IPS DF 6.9 (cell line): ENCODE results near the gene SCGB1C2.

Experiments used
- DNase-seq: peaks from one replicate; pipeline ENCODE4 v3.0.0-alpha.2; 2013; ENCODE audit warnings: low read depth, low spot score
- H3K27ac ChIP-seq: one replicate; pipeline ENCODE4 v1.5.1; 2013; ENCODE audit warnings: low read length, control low read depth
- H3K27me3 ChIP-seq: 2 replicates; pipeline ENCODE4 v1.6.1; 2013; ENCODE audit warnings: mild to moderate bottlenecking, low read length; ENCODE audit not compliant: control insufficient read depth, insufficient read depth
- H3K36me3 ChIP-seq: 2 replicates; pipeline ENCODE4 v1.6.1; 2013; ENCODE audit warnings: low read length; ENCODE audit not compliant: control insufficient read depth, insufficient read depth
- H3K4me1 ChIP-seq: 2 replicates; pipeline ENCODE4 v1.6.1; 2013; ENCODE audit warnings: low read length; ENCODE audit not compliant: control insufficient read depth, insufficient read depth
- H3K4me3 ChIP-seq: 2 replicates; pipeline ENCODE4 v1.5.1; 2013; ENCODE audit warnings: mild to moderate bottlenecking, low read length
- H3K9me3 ChIP-seq: 2 replicates; pipeline ENCODE4 v1.6.1; 2013; ENCODE audit warnings: low read length, inconsistent platforms; ENCODE audit not compliant: control insufficient read depth, insufficient read depth
- WGBS: extraction: QIAGEN DNeasy Blood & Tissue Kit; methylation state at CpG from one replicate; pipeline ENCODE4 v1.1.7; 2013; ENCODE audit warnings: mixed read lengths, missing lambda C conversion rate; ENCODE audit not compliant: insufficient read length, insufficient coverage; 5-methylcytosine and 5-hydroxymethylcytosine counted together

SCGB1C2 gene

GRCh38 chr17:149897-150584 is 12.7 kb downstream of the SCGB1C2 start:
- DNase-seq, result no peak
- no peak overlapping the region for H3K4me3 ChIP-seq
- WGBS, result no CpG with 5 or more reads among the region's 9 CpGs

GRCh38 chr17:151004-151403 is 13.6 kb downstream of the SCGB1C2 start:
- Histone ChIP-seq H3K9me3 (no peaks in the 10 kb centered on the region), H3K4me3 (no peak overlapping the region), H3K4me1 (no peaks in the 10 kb centered on the region), H3K27me3 (no peaks in the 10 kb centered on the region), H3K36me3 (no peaks in the 10 kb centered on the region), H3K27ac (no peak overlapping the region)
- DNase-seq, result no peak
- no CpG with 5 or more reads among the region's 2 CpGs for WGBS

More at GRCh38 chr17:149897-150584, 12.7 kb downstream of the SCGB1C2 start:
- H3K9me3 ChIP-seq, result no peaks in the 10 kb centered on the region
- H3K27me3 ChIP-seq, result no peaks in the 10 kb centered on the region
- no peaks in the 10 kb centered on the region for H3K4me1 ChIP-seq
- H3K36me3 ChIP-seq, result no peaks in the 10 kb centered on the region
- H3K27ac ChIP-seq, result no peak overlapping the region

GRCh38 chr17:151886-152859 is 14.8 kb downstream of the SCGB1C2 start:
- Histone ChIP-seq H3K27ac (no peak overlapping the region), H3K4me3 (no peak overlapping the region), H3K9me3 (no peaks in the 10 kb centered on the region), H3K27me3 (no peaks in the 10 kb centered on the region), H3K36me3 (no peaks in the 10 kb centered on the region), H3K4me1 (no peaks in the 10 kb centered on the region)
- DNase-seq, result no peak
- WGBS, result no CpG with 5 or more reads among the region's 26 CpGs

- Histone ChIP-seq H3K36me3 (no peaks in the 10 kb centered on the region), H3K27me3 (no peaks in the 10 kb centered on the region), H3K4me1 (no peaks in the 10 kb centered on the region), H3K27ac (no peak overlapping the region), H3K9me3 (no peaks in the 10 kb centered on the region), H3K4me3 (no peak overlapping the region)
- WGBS, result no CpG with 5 or more reads among the region's 12 CpGs
- DNase-seq, result no peak
These were observed 15.6 kb downstream of the SCGB1C2 start for GRCh38 chr17:152860-153420.

- Histone ChIP-seq H3K27ac (no peak overlapping the region), H3K4me1 (no peaks in the 10 kb centered on the region), H3K9me3 (no peaks in the 10 kb centered on the region), H3K27me3 (no peaks in the 10 kb centered on the region), H3K36me3 (no peaks in the 10 kb centered on the region), H3K4me3 (no peak overlapping the region)
- WGBS, result no CpG with 5 or more reads among the region's 9 CpGs
- no peak for DNase-seq
These were observed 16.5 kb downstream of the SCGB1C2 start for GRCh38 chr17:153851-154250.

GRCh38 chr17:155576-155975 is 18.2 kb downstream of the SCGB1C2 start:
- no peak overlapping the region for H3K27ac ChIP-seq
- no peaks in the 10 kb centered on the region for H3K36me3 ChIP-seq
- no peaks in the 10 kb centered on the region for H3K4me1 ChIP-seq
- no CpG with 5 or more reads among the region's 7 CpGs for WGBS
- no peak for DNase-seq
- H3K9me3 ChIP-seq, result no peaks in the 10 kb centered on the region
- no peaks in the 10 kb centered on the region for H3K27me3 ChIP-seq
- H3K4me3 ChIP-seq, result no peak overlapping the region

GRCh38 chr17:156094-156621 is 18.8 kb downstream of the SCGB1C2 start:
- H3K27me3 ChIP-seq, result no peaks in the 10 kb centered on the region
- H3K36me3 ChIP-seq, result no peaks in the 10 kb centered on the region
- H3K4me3 ChIP-seq, result no peak overlapping the region
- H3K4me1 ChIP-seq, result no peaks in the 10 kb centered on the region
- H3K9me3 ChIP-seq, result no peaks in the 10 kb centered on the region
- no peak overlapping the region for H3K27ac ChIP-seq
- WGBS, result no CpG with 5 or more reads among the region's 28 CpGs
- no peak for DNase-seq

GRCh38 chr17:156946-157345 is 19.6 kb downstream of the SCGB1C2 start:
- Histone ChIP-seq H3K4me1 (no peaks in the 10 kb centered on the region), H3K36me3 (no peaks in the 10 kb centered on the region), H3K27ac (no peak overlapping the region), H3K4me3 (no peak overlapping the region), H3K9me3 (no peaks in the 10 kb centered on the region), H3K27me3 (no peaks in the 10 kb centered on the region)
- no peak for DNase-seq
- WGBS, result no CpG with 5 or more reads among the region's 19 CpGs

GRCh38 chr17:157901-158300 is 20.5 kb downstream of the SCGB1C2 start:
- DNase-seq, result no peak
- no CpG with 5 or more reads among the region's 4 CpGs for WGBS
- H3K9me3 ChIP-seq, result no peaks in the 10 kb centered on the region
- H3K4me3 ChIP-seq, result no peak overlapping the region
- H3K36me3 ChIP-seq, result no peaks in the 10 kb centered on the region
- H3K27ac ChIP-seq, result no peak overlapping the region
- no peaks in the 10 kb centered on the region for H3K4me1 ChIP-seq
- H3K27me3 ChIP-seq, result no peaks in the 10 kb centered on the region

- DNase-seq, result no peak
- Histone ChIP-seq H3K27ac (no peak overlapping the region), H3K36me3 (no peaks in the 10 kb centered on the region), H3K4me1 (no peaks in the 10 kb centered on the region), H3K27me3 (no peaks in the 10 kb centered on the region), H3K4me3 (no peak overlapping the region), H3K9me3 (no peaks in the 10 kb centered on the region)
- no CpG with 5 or more reads among the region's 7 CpGs for WGBS
These were observed 21.0 kb downstream of the SCGB1C2 start for GRCh38 chr17:158379-158778.
